Limb (tissue), 2 donors: ENCODE results near the gene ATP8B1.

Source experiments
- DNase-seq, 2 donors: peaks; one replicate each; pipeline ENCODE4 v3.0.0-alpha.2; 2016; ENCODE audit errors: extremely low spot score in 2 of 2

Gene ATP8B1

GRCh38 chr18:57793302-57793986, 9.7 kb downstream of the ATP8B1 start:
- no peak for DNase-seq

GRCh38 chr18:57792631-57793301, 10.3 kb downstream of the ATP8B1 start:
- no peak for DNase-seq

GRCh38 chr18:57791911-57792310, 11.2 kb downstream of the ATP8B1 start:
- DNase-seq, result no peak

GRCh38 chr18:57791192-57791591, 11.9 kb downstream of the ATP8B1 start:
- DNase-seq, result no peak

- DNase-seq, result no peak
Measured at GRCh38 chr18:57790316-57790715, 12.8 kb downstream of the ATP8B1 start.

- DNase-seq, result no peak
Measured at GRCh38 chr18:57789759-57790158, 13.4 kb downstream of the ATP8B1 start.

- DNase-seq, result peak in 1 of 2 donors; percentile 40
Measured at GRCh38 chr18:57789090-57789489, 14.0 kb downstream of the ATP8B1 start.

GRCh38 chr18:57787068-57787685, 15.9 kb downstream of the ATP8B1 start:
- DNase-seq, result no peak

GRCh38 chr18:57785751-57786437, 17.2 kb downstream of the ATP8B1 start:
- DNase-seq, result no peak

GRCh38 chr18:57784801-57785114, 18.4 kb downstream of the ATP8B1 start:
- no peak for DNase-seq

GRCh38 chr18:57784034-57784800, 18.9 kb downstream of the ATP8B1 start:
- DNase-seq, result no peak

- DNase-seq, result no peak
Measured at GRCh38 chr18:57782049-57782448, 21.1 kb downstream of the ATP8B1 start.

- DNase-seq, result peak in 1 of 2 donors; percentile 66
Measured at GRCh38 chr18:57780706-57781347, 22.3 kb downstream of the ATP8B1 start.

- DNase-seq, result peak in 1 of 2 donors; percentile 43
Measured at GRCh38 chr18:57780318-57780705, 22.8 kb downstream of the ATP8B1 start.

- no peak for DNase-seq
Measured at GRCh38 chr18:57776767-57777166, 26.3 kb downstream of the ATP8B1 start.

GRCh38 chr18:57776354-57776753, 26.8 kb downstream of the ATP8B1 start:
- DNase-seq, result no peak

- DNase-seq, result no peak
Measured at GRCh38 chr18:57775937-57776336, 27.2 kb downstream of the ATP8B1 start.

- DNase-seq, result no peak
Measured at GRCh38 chr18:57772387-57772799, 30.7 kb downstream of the ATP8B1 start.

- DNase-seq, result no peak
Measured at GRCh38 chr18:57771626-57772025, 31.5 kb downstream of the ATP8B1 start.

GRCh38 chr18:57771193-57771592, 31.9 kb downstream of the ATP8B1 start:
- DNase-seq, result no peak
